SK-N-SH (cell line): Measurements from ENCODE around the gene TBCEL. TPM values are rescaled to one million over a fixed set of nuclear protein-coding genes. Genes with fewer than 3 reads are reported as not detected.

Source experiments
- REST ChIP-seq: IDR thresholded peaks from 2 replicates; pipeline ENCODE4 v1.6.1; 2012; ENCODE audit warnings: mild to moderate bottlenecking, low read depth, low read length, moderate library complexity
- polyA plus RNA-seq, 3 experiments: library from polyadenylated mRNA; depleted of rRNA; stranded (reverse); fragments of >200 nt; gene quantifications; 2 replicates each; pipeline ENCODE4 v1.2.3, GENCODE V29; 2012

The TBCEL gene
- polyA plus RNA-seq, 1 of the 3 experiments (the other 2 are of a cell fraction), result 5.9 TPM

GRCh38 chr11:121140369-121140768, 116.5 kb downstream of the TBCEL start (continued):
- no peak for TF ChIP-seq REST
- TF ChIP-seq, all 33 proteins: peak for 0

Other genes starting within 250 kb of the TBCEL start
- gene TECTA, start 77.1 kb downstream of the TBCEL start, polyA plus RNA-seq (2012; rRNA removed), result 0.58 and 0.88 TPM in 2 replicates